Measurements from ENCODE around the gene PHF20.

The PHF20 gene

DNA sequence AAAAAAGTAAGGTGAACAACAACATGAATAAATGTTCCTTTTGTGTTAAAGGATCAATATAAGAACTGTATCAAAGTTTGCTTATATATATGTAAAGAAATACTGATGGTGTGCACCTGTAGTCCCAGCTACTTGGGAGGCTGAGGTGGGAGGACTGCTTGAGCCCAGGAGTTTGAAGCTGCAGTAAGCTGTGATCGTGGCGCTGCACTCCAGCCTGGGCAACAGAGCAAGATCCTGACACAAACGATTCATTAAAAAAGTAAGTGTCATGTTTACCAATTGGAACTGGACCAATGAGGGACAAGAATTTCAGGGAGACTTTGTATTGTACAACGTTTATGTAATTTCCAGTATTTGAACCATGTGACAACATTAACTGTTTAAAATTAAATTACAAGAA, 5.0 kb upstream of the PHF20 start:
- DNase-seq (ENCODE audit: insufficient read length, low spot score) (no peak), FAIRE-seq (no peak)
- TF ChIP-seq CTCF (IDR thresholded peaks at IDR 0.05; ENCODE audit: insufficient read depth, missing control alignments): no peak

GRCh38 chr20:35767683-35768481, 3.9 kb upstream of the PHF20 start:
- DNase-seq (ENCODE audit: insufficient read length, low spot score) (no peak), FAIRE-seq (no peak)
- no peak for TF ChIP-seq CTCF (IDR thresholded peaks at IDR 0.05; ENCODE audit: insufficient read depth, missing control alignments)

GRCh38 chr20:35768731-35769664, 2.8 kb upstream of the PHF20 start:
- TF ChIP-seq CTCF (IDR thresholded peaks at IDR 0.05; ENCODE audit: insufficient read depth, missing control alignments): no peak
- no peak for FAIRE-seq
- no peak for DNase-seq (ENCODE audit: insufficient read length, low spot score)

DNA sequence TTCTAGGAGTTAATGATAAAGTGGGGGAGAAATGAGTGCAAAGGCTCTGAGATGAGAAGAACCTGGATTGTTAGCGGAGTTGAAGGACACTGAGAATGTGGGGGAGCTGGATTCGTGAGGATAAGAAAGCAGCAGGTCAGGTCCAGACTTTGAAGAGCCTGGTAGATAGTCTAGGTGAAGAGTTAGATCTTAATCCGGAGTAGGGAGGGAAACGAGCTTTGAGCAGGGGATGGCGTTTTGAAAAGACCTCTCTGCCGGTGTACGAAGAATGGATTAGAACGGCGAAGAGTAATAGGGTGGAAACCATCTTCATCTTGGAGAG, 487 bp upstream of the PHF20 start:
- no peak for FAIRE-seq
- no peak for DNase-seq (ENCODE audit: insufficient read length, low spot score)
- TF ChIP-seq CTCF (IDR thresholded peaks at IDR 0.05; ENCODE audit: insufficient read depth, missing control alignments): no peak

DNA sequence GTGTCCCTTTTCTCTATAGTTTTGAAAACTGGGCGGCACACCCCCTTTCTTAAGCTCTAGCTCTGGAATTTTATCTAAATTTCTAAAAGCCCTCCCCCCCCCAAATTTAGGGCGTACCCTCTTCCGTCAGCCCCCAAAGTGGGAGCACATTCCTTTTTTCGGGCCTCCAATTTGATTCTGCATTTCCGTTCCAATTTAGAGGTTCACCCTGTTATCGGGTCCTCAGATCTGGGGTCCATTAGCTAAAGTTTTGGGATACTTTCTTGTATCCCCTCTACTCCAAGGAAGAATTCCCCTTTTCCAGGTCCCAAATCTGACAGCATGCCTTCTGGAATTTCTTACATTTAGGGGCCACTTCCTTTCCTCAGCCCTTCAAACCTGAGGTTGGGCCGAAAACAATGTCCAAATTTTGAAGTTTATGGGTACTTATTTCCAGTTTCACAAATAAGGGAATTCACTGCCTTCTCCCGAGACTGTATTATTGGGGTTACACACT, 796 bp downstream of the PHF20 start:
- no peak for DNase-seq (ENCODE audit: insufficient read length, low spot score)
- no peak for FAIRE-seq
- TF ChIP-seq CTCF (IDR thresholded peaks at IDR 0.05; ENCODE audit: insufficient read depth, missing control alignments): no peak

DNA sequence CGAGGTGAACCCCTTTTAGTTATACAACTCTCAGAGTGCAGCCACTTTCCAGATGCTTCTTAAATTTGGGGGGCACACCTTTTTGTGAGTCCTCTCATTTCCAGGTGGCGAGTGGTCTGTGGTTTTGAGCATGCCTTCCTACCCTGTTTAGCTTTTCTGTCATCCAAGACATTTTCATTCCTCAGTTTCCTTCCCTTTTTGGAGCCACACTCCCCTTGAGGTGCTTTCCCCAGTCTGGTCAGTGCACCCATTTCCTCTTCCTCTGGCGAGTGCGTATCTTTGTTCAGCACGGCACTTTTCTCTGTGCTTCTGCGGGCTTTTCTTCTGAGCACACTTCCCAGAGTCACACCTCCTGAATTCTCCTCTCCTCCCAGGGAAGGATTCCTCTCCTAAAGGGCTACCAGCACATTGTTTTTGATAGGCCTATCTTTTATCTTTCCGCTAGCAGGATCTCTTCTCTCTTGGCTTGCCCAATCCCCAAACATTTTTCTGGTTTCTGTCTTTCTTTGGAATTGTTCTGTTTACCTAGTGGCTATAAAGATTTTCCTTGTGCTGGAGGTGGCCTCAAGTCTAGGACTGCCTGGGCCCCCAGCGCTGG, 1.4 kb downstream of the PHF20 start:
- TF ChIP-seq CTCF (IDR thresholded peaks at IDR 0.05; ENCODE audit: insufficient read depth, missing control alignments): no peak
- no peak for FAIRE-seq
- DNase-seq (ENCODE audit: insufficient read length, low spot score): no peak
